ENCODE data around the gene CD2BP2. TPM values are rescaled to one million over a fixed set of nuclear protein-coding genes. Genes with fewer than 3 reads are reported as not detected.

The CD2BP2 gene
- total RNA-seq, 1 experiment from 2014 or later, result 48.4 TPM

Other genes with a start within 250 kb of the CD2BP2 start
- 0.49 and 1.5 TPM in 2 replicates for gene GDPD3, start 241.8 kb downstream of the CD2BP2 start, total RNA-seq (2022)
- gene MAPK3, start 232.1 kb downstream of the CD2BP2 start, total RNA-seq (2022), result 11.7 and 15.0 TPM in 2 replicates
- 0.83 and 1.9 TPM in 2 replicates for gene CORO1A, start 171.7 kb downstream of the CD2BP2 start, total RNA-seq (2022)
- 132 and 133 TPM in 2 replicates for gene BOLA2B, start 161.6 kb downstream of the CD2BP2 start, total RNA-seq (2022)
- 21.4 and 37.1 TPM in 2 replicates for gene SLX1A, start 161.4 kb downstream of the CD2BP2 start, total RNA-seq (2022)
- 13.4 TPM in 2 replicates for gene SULT1A3, start 156.1 kb downstream of the CD2BP2 start, total RNA-seq (2022)
- gene NPIPB13, start 106.8 kb downstream of the CD2BP2 start, total RNA-seq (2022), result 11.6 and 15.3 TPM in 2 replicates
- gene TBC1D10B, start 15.2 kb upstream of the CD2BP2 start, total RNA-seq (2022), result 46.5 and 48.0 TPM in 2 replicates
- 1.2 and 1.6 TPM in 2 replicates for gene MYL11, start 19.5 kb upstream of the CD2BP2 start, total RNA-seq (2022)
- gene SEPTIN1, start 27.3 kb upstream of the CD2BP2 start, total RNA-seq (2022), result 1.3 and 1.7 TPM in 2 replicates
- gene ZNF48, start 40.1 kb upstream of the CD2BP2 start, total RNA-seq (2022), result 11.0 and 12.4 TPM in 2 replicates
- gene ZNF771, start 52.3 kb upstream of the CD2BP2 start, total RNA-seq (2022), result 8.1 and 8.3 TPM in 2 replicates
- gene DCTPP1, start 74.7 kb upstream of the CD2BP2 start, total RNA-seq (2022), result 29.1 and 42.4 TPM in 2 replicates
- gene SEPHS2, start 90.6 kb upstream of the CD2BP2 start, total RNA-seq (2022), result 51.9 and 73.3 TPM in 2 replicates
- gene ITGAL, start 117.4 kb upstream of the CD2BP2 start, total RNA-seq (2022), result not detected in 2 replicates
- gene ZNF768, start 171.3 kb upstream of the CD2BP2 start, total RNA-seq (2022), result 38.6 and 39.3 TPM in 2 replicates
- gene ZNF747, start 179.6 kb upstream of the CD2BP2 start, total RNA-seq (2022), result 13.7 TPM in 2 replicates
- gene ZNF764, start 203.1 kb upstream of the CD2BP2 start, total RNA-seq (2022), result 8.3 and 10.6 TPM in 2 replicates
- 9.0 and 11.6 TPM in 2 replicates for gene ZNF688, start 216.4 kb upstream of the CD2BP2 start, total RNA-seq (2022)
- 12.8 and 16.3 TPM in 2 replicates for gene ZNF785, start 230.4 kb upstream of the CD2BP2 start, total RNA-seq (2022)

Measured in MCF 10A (cell line).